Endothelial cell of umbilical vein (primary cell): ENCODE measurements around the gene SMPD1.

Experiments
- CTCF ChIP-seq, 2 donors: IDR thresholded peaks; 1 replicate in 1 of 2; 2 replicates in 1 of 2; pipeline ENCODE4 v1.5.1; 2011; ENCODE audit warnings: low read length in 2 of 2, mild to moderate bottlenecking in 2 of 2, moderate library complexity in 2 of 2, control low read depth in 1 of 2, inconsistent platforms in 1 of 2, low read depth in 1 of 2; ENCODE audit not compliant: insufficient read depth in 1 of 2; ENCODE audit errors: extremely low read depth in 1 of 2
- EZH2 ChIP-seq: IDR thresholded peaks from 2 replicates; pipeline ENCODE4 v1.6.1; 2012; ENCODE audit warnings: borderline replicate concordance, low read depth, mild to moderate bottlenecking, moderate library complexity, low read length, inconsistent platforms; ENCODE audit not compliant: severe bottlenecking
- FOS ChIP-seq: IDR thresholded peaks from 2 replicates; pipeline ENCODE4 v1.6.1; 2011; ENCODE audit warnings: mild to moderate bottlenecking, low read length, moderate library complexity, borderline replicate concordance; ENCODE audit not compliant: insufficient read depth
- GATA2 ChIP-seq: IDR thresholded peaks from 2 replicates; pipeline ENCODE4 v1.7.0; 2011; ENCODE audit warnings: low read depth, mild to moderate bottlenecking, moderate library complexity, mixed read lengths, low read length; ENCODE audit not compliant: insufficient read length, insufficient read depth
- JUN ChIP-seq: IDR thresholded peaks from 2 replicates; pipeline ENCODE4 v1.6.1; 2011; ENCODE audit warnings: borderline replicate concordance, low read depth; ENCODE audit not compliant: insufficient read length, insufficient read depth
- MAX ChIP-seq: IDR thresholded peaks from 2 replicates; pipeline ENCODE4 v1.6.1; 2011; ENCODE audit not compliant: insufficient read depth, insufficient read length
- MYC ChIP-seq: IDR thresholded peaks from one replicate; pipeline ENCODE4 v1.6.1; 2011; ENCODE audit warnings: mild to moderate bottlenecking, low read depth, low read length
- POLR2A ChIP-seq: IDR thresholded peaks from 2 replicates; pipeline ENCODE4 v1.6.1; 2012; ENCODE audit warnings: low read depth, mild to moderate bottlenecking, control low read depth, low read length
- POLR2AphosphoS5 ChIP-seq: IDR thresholded peaks from 2 replicates; pipeline ENCODE4 v1.6.1; 2012; ENCODE audit warnings: low read depth, mild to moderate bottlenecking, control low read depth, low read length, moderate library complexity; ENCODE audit not compliant: insufficient read depth

GRCh38 chr11:6395470-6396060 lies 5.3 kb downstream of the SMPD1 start:
- TF ChIP-seq CTCF (IDR thresholded peaks at IDR 0.05; ENCODE audit: extremely low read depth in 1 of 2, insufficient read depth in 1 of 2, low read depth in 1 of 2, low read length in 2 of 2) (no peak), EZH2 (no peak), JUN (no peak), POLR2AphosphoS5 (no peak), POLR2A (no peak), MAX (no peak), MYC (no peak), FOS (no peak), GATA2 (no peak)
